Measurements from ENCODE around the gene MAN2B2.

MAN2B2 gene

DNA sequence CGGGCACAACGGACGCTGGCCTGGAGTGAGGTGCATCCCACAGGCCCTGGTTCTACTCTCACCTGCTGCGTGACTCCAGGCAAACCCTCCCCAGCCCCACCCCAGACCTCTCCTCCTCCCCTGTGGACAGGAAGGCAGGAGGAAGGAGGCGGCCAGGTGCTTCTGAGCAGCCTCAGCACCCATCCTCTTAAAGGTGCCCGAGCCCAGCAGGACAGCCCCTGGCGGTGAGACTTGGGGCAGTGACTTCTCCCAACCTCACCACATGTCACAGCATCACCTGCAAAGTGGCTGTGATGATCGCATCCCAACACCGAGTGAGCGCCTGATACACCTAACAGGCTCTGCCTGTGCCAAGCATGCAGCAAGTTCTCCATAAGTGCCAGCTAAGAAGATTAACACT lies 17.1 kb upstream of the MAN2B2 start:
- Histone ChIP-seq H3K18ac (ENCODE audit: low read length) (no peak overlapping the region), H2BK12ac (ENCODE audit: low read length) (no peak overlapping the region), H3K4me2 (ENCODE audit: low read length) (no peak overlapping the region), H3K23ac (ENCODE audit: low read length) (no peak overlapping the region), H3K9ac (ENCODE audit: low read length) (no peak overlapping the region), H3K14ac (ENCODE audit: low read length) (no peak overlapping the region), H3K79me2 (ENCODE audit: control insufficient read depth, insufficient read depth, low read length, poor library complexity) (no peaks in the 10 kb centered on the region), H2AK5ac (ENCODE audit: low read length) (no peak overlapping the region), H3K27ac (ENCODE audit: low read depth, low read length) (no peak overlapping the region), H3K9me3 (ENCODE audit: insufficient read depth, low read depth, low read length) (peaks cover 13% of the 10 kb centered on the region), H3K4ac (ENCODE audit: low read depth, low read length) (no peak overlapping the region), H3K27me3 (ENCODE audit: insufficient read depth, low read length) (peaks cover 23% of the 10 kb centered on the region), H3K4me3 (ENCODE audit: low read depth, low read length) (no peak overlapping the region), H2AFZ (ENCODE audit: insufficient read depth, low read length, poor library complexity) (no peak overlapping the region), H4K12ac (ENCODE audit: low read depth, low read length) (no peak overlapping the region), H2BK120ac (ENCODE audit: insufficient read depth, low read length, poor library complexity) (no peak overlapping the region), H2BK5ac (ENCODE audit: low read depth, low read length, poor library complexity) (no peak overlapping the region), H3K36me3 (ENCODE audit: control insufficient read depth in 1 of 2, insufficient read depth in 2 of 2, low read length in 2 of 2) (no peaks in the 10 kb centered on the region), H3K79me1 (ENCODE audit: low read length) (no peaks in the 10 kb centered on the region), H4K8ac (ENCODE audit: low read depth, low read length) (no peak overlapping the region), H4K91ac (ENCODE audit: low read depth, low read length) (no peak overlapping the region), H3K4me1 (ENCODE audit: control insufficient read depth in 1 of 2, insufficient read depth in 2 of 2, low read length in 2 of 2) (no peaks in the 10 kb centered on the region)
- WGBS (ENCODE audit: extremely low coverage, insufficient coverage, insufficient read length), result no CpG with 5 or more reads among the region's 10 CpGs
- DNase-seq, result no peak

- Histone ChIP-seq H4K12ac (ENCODE audit: low read depth, low read length) (no peak overlapping the region), H4K8ac (ENCODE audit: low read depth, low read length) (no peak overlapping the region), H3K27ac (ENCODE audit: low read depth, low read length) (no peak overlapping the region), H3K36me3 (ENCODE audit: control insufficient read depth in 1 of 2, insufficient read depth in 2 of 2, low read length in 2 of 2) (no peaks in the 10 kb centered on the region), H3K79me2 (ENCODE audit: control insufficient read depth, insufficient read depth, low read length, poor library complexity) (no peaks in the 10 kb centered on the region), H2AK5ac (ENCODE audit: low read length) (no peak overlapping the region), H3K18ac (ENCODE audit: low read length) (no peak overlapping the region), H3K27me3 (ENCODE audit: insufficient read depth, low read length) (peaks cover 44% of the 10 kb centered on the region), H3K14ac (ENCODE audit: low read length) (no peak overlapping the region), H2BK120ac (ENCODE audit: insufficient read depth, low read length, poor library complexity) (no peak overlapping the region), H3K4ac (ENCODE audit: low read depth, low read length) (no peak overlapping the region), H2BK5ac (ENCODE audit: low read depth, low read length, poor library complexity) (no peak overlapping the region), H3K4me2 (ENCODE audit: low read length) (no peak overlapping the region), H2BK12ac (ENCODE audit: low read length) (no peak overlapping the region), H2AFZ (ENCODE audit: insufficient read depth, low read length, poor library complexity) (no peak overlapping the region), H4K91ac (ENCODE audit: low read depth, low read length) (no peak overlapping the region), H3K79me1 (ENCODE audit: low read length) (no peaks in the 10 kb centered on the region), H3K9me3 (ENCODE audit: insufficient read depth, low read depth, low read length) (peaks cover 9% of the 10 kb centered on the region), H3K9ac (ENCODE audit: low read length) (no peak overlapping the region), H3K23ac (ENCODE audit: low read length) (peak overlapping the region; percentile 18), H3K4me3 (ENCODE audit: low read depth, low read length) (no peak overlapping the region), H3K4me1 (ENCODE audit: control insufficient read depth in 1 of 2, insufficient read depth in 2 of 2, low read length in 2 of 2) (no peaks in the 10 kb centered on the region)
- no CpG with 5 or more reads among the region's 10 CpGs for WGBS (ENCODE audit: extremely low coverage, insufficient coverage, insufficient read length)
- DNase-seq, result no peak
Measured at GRCh38 chr4:6560416-6561172, 14.4 kb upstream of the MAN2B2 start.

DNA sequence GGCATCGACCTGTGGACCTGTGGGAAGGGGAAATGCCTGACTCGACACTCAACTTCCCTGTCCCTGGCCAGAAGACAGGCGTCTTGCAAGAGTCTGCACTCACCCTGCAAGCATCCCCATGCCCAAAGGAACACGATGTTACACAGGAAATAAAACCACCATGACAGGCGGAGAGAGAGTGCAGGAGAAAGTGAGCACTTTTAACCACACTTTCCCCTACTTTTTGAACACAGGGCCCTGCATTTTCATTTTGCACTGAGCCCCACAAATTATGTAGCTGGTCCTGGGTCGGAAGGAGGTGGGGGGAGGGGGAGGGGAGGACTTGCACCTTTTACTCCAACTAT lies 13.8 kb upstream of the MAN2B2 start:
- DNase-seq, result no peak
- H3K9me3 ChIP-seq (ENCODE audit: insufficient read depth, low read depth, low read length), result peaks cover 8% of the 10 kb centered on the region
- H2BK120ac ChIP-seq (ENCODE audit: insufficient read depth, low read length, poor library complexity), result no peak overlapping the region
- no peak overlapping the region for H4K91ac ChIP-seq (ENCODE audit: low read depth, low read length)
- no peak overlapping the region for H3K23ac ChIP-seq (ENCODE audit: low read length)
- no peak overlapping the region for H4K8ac ChIP-seq (ENCODE audit: low read depth, low read length)
- no peak overlapping the region for H4K12ac ChIP-seq (ENCODE audit: low read depth, low read length)
- H2AK5ac ChIP-seq (ENCODE audit: low read length), result no peak overlapping the region
- H3K36me3 ChIP-seq (ENCODE audit: control insufficient read depth in 1 of 2, insufficient read depth in 2 of 2, low read length in 2 of 2), result no peaks in the 10 kb centered on the region
- H3K18ac ChIP-seq (ENCODE audit: low read length), result no peak overlapping the region
- no peak overlapping the region for H3K4me3 ChIP-seq (ENCODE audit: low read depth, low read length)
- H3K9ac ChIP-seq (ENCODE audit: low read length), result no peak overlapping the region
- no peak overlapping the region for H3K14ac ChIP-seq (ENCODE audit: low read length)
- H3K4ac ChIP-seq (ENCODE audit: low read depth, low read length), result no peak overlapping the region
- H3K4me2 ChIP-seq (ENCODE audit: low read length), result no peak overlapping the region
- H3K27ac ChIP-seq (ENCODE audit: low read depth, low read length), result no peak overlapping the region
- peaks cover 46% of the 10 kb centered on the region for H3K27me3 ChIP-seq (ENCODE audit: insufficient read depth, low read length)
- no peaks in the 10 kb centered on the region for H3K79me2 ChIP-seq (ENCODE audit: control insufficient read depth, insufficient read depth, low read length, poor library complexity)
- WGBS (ENCODE audit: extremely low coverage, insufficient coverage, insufficient read length), result no CpG with 5 or more reads among the region's 6 CpGs
- no peaks in the 10 kb centered on the region for H3K79me1 ChIP-seq (ENCODE audit: low read length)
- H2BK12ac ChIP-seq (ENCODE audit: low read length), result no peak overlapping the region
- no peak overlapping the region for H2BK5ac ChIP-seq (ENCODE audit: low read depth, low read length, poor library complexity)
- no peaks in the 10 kb centered on the region for H3K4me1 ChIP-seq (ENCODE audit: control insufficient read depth in 1 of 2, insufficient read depth in 2 of 2, low read length in 2 of 2)
- no peak overlapping the region for H2AFZ ChIP-seq (ENCODE audit: insufficient read depth, low read length, poor library complexity)

GRCh38 chr4:6561706-6562371 lies 13.2 kb upstream of the MAN2B2 start:
- WGBS (ENCODE audit: extremely low coverage, insufficient coverage, insufficient read length), result no CpG with 5 or more reads among the region's 16 CpGs

More at GRCh38 chr4:6561706-6562371, 13.2 kb upstream of the MAN2B2 start:
- H3K36me3 ChIP-seq (ENCODE audit: control insufficient read depth in 1 of 2, insufficient read depth in 2 of 2, low read length in 2 of 2), result no peaks in the 10 kb centered on the region
- no peak overlapping the region for H4K91ac ChIP-seq (ENCODE audit: low read depth, low read length)
- H3K9me3 ChIP-seq (ENCODE audit: insufficient read depth, low read depth, low read length), result peaks cover 5% of the 10 kb centered on the region
- H4K8ac ChIP-seq (ENCODE audit: low read depth, low read length), result no peak overlapping the region
- H3K4me1 ChIP-seq (ENCODE audit: control insufficient read depth in 1 of 2, insufficient read depth in 2 of 2, low read length in 2 of 2), result no peaks in the 10 kb centered on the region
- no peaks in the 10 kb centered on the region for H3K79me2 ChIP-seq (ENCODE audit: control insufficient read depth, insufficient read depth, low read length, poor library complexity)
- H3K79me1 ChIP-seq (ENCODE audit: low read length), result no peaks in the 10 kb centered on the region
- no peak overlapping the region for H3K4me3 ChIP-seq (ENCODE audit: low read depth, low read length)
- no peak overlapping the region for H2BK120ac ChIP-seq (ENCODE audit: insufficient read depth, low read length, poor library complexity)
- no peak overlapping the region for H3K23ac ChIP-seq (ENCODE audit: low read length)
- H3K27me3 ChIP-seq (ENCODE audit: insufficient read depth, low read length), result peaks cover 48% of the 10 kb centered on the region
- H3K4ac ChIP-seq (ENCODE audit: low read depth, low read length), result no peak overlapping the region
- H3K4me2 ChIP-seq (ENCODE audit: low read length), result no peak overlapping the region
- H3K14ac ChIP-seq (ENCODE audit: low read length), result no peak overlapping the region
- H3K27ac ChIP-seq (ENCODE audit: low read depth, low read length), result no peak overlapping the region
- H2BK5ac ChIP-seq (ENCODE audit: low read depth, low read length, poor library complexity), result no peak overlapping the region
- no peak overlapping the region for H2AK5ac ChIP-seq (ENCODE audit: low read length)
- no peak overlapping the region for H2AFZ ChIP-seq (ENCODE audit: insufficient read depth, low read length, poor library complexity)
- H3K9ac ChIP-seq (ENCODE audit: low read length), result no peak overlapping the region
- DNase-seq, result no peak
- H4K12ac ChIP-seq (ENCODE audit: low read depth, low read length), result no peak overlapping the region
- no peak overlapping the region for H3K18ac ChIP-seq (ENCODE audit: low read length)
- H2BK12ac ChIP-seq (ENCODE audit: low read length), result no peak overlapping the region
